IMR-90 (cell line): ENCODE results near the gene TALDO1. TPM values are rescaled to one million over a fixed set of nuclear protein-coding genes. Genes with fewer than 3 reads are reported as not detected.

Source experiments
- ATAC-seq: fragments of 200-7000 bp; cut with Tn5 transposase; 2 replicates; pipeline ENCODE4 v1.9.1; 2020; ENCODE audit warnings: low read depth, mild to moderate bottlenecking, moderate library complexity
- BruUV-seq: library from RNA; stranded (reverse); fragments of 400-500 nt; replicated peaks from 2 replicates; lab custom pipeline; 2021; lab: Mats Ljungman, UMichigan
- CTCF ChIA-PET: fragments of 300-600 bp; formaldehyde crosslinking; extraction: SDS; loops from one replicate; lab custom pipeline; 2021; ENCODE audit warnings: antibody characterized with exemption; lab: Yijun Ruan, JAX
- POLR2A ChIA-PET: fragments of 300-600 bp; sonication (Branson Sonifier 250); formaldehyde crosslinking; loops from one replicate; lab custom pipeline; 2022; ENCODE audit warnings: antibody characterized with exemption; ENCODE audit not compliant: unreplicated experiment; lab: Charles Lee
- DNase-seq: peaks from one replicate; pipeline ENCODE4 v3.0.0; 2013
- H2AFZ ChIP-seq: replicated peaks from 2 replicates; pipeline ENCODE3; 2013; ENCODE audit warnings: low read length, mild to moderate bottlenecking; ENCODE audit not compliant: poor library complexity
- H2AK5ac ChIP-seq: 2 replicates; pipeline ENCODE4 v1.6.1; 2013; ENCODE audit warnings: low read depth, low read length, inconsistent platforms
- H2AK9ac ChIP-seq: replicated peaks from 2 replicates; pipeline ENCODE3; 2013; ENCODE audit warnings: mild to moderate bottlenecking, low read depth, low read length, moderate library complexity; ENCODE audit not compliant: poor library complexity
- H2BK120ac ChIP-seq: 2 replicates; pipeline ENCODE4 v1.6.1; 2013; ENCODE audit warnings: low read depth, low read length, inconsistent platforms
- H2BK15ac ChIP-seq: 3 replicates; pipeline ENCODE4 v1.6.1; 2013; ENCODE audit warnings: low read depth, low read length, inconsistent platforms
- H2BK20ac ChIP-seq: 2 replicates; pipeline ENCODE4 v1.6.1; 2013; ENCODE audit warnings: low read depth, mild to moderate bottlenecking, inconsistent platforms, low read length, moderate library complexity
- H2BK5ac ChIP-seq: 2 replicates; pipeline ENCODE4 v1.6.1; 2013; ENCODE audit warnings: mild to moderate bottlenecking, low read depth, low read length, inconsistent platforms; ENCODE audit not compliant: poor library complexity, severe bottlenecking
- H3K14ac ChIP-seq: replicated peaks from 2 replicates; pipeline ENCODE4 v1.6.1; 2013; ENCODE audit warnings: low read depth, low read length, inconsistent platforms
- H3K18ac ChIP-seq: 2 replicates; pipeline ENCODE4 v1.6.1; 2013; ENCODE audit warnings: low read depth, low read length, control low read depth
- H3K23ac ChIP-seq: 2 replicates; pipeline ENCODE4 v1.6.1; 2013; ENCODE audit warnings: low read depth, low read length, inconsistent platforms
- H3K27ac ChIP-seq: 2 replicates; pipeline ENCODE4 v1.5.1; 2013; ENCODE audit warnings: mild to moderate bottlenecking, control low read depth, low read length; ENCODE audit not compliant: insufficient read depth
- H3K27me3 ChIP-seq: 2 replicates; pipeline ENCODE4 v1.6.1; 2013; ENCODE audit warnings: low read length; ENCODE audit not compliant: control insufficient read depth, insufficient read depth
- H3K36me3 ChIP-seq: 2 replicates; pipeline ENCODE4 v1.6.1; 2013; ENCODE audit warnings: low read length, mixed read lengths; ENCODE audit not compliant: control insufficient read depth, insufficient read depth
- H3K4ac ChIP-seq: 2 replicates; pipeline ENCODE4 v1.6.1; 2013; ENCODE audit warnings: low read depth, low read length, inconsistent platforms
- H3K4me1 ChIP-seq: 2 replicates; pipeline ENCODE4 v1.6.1; 2013; ENCODE audit warnings: low read length, mixed read lengths; ENCODE audit not compliant: control insufficient read depth, insufficient read depth
- H3K4me2 ChIP-seq: 2 replicates; pipeline ENCODE4 v1.6.1; 2013; ENCODE audit warnings: low read depth, mild to moderate bottlenecking, control low read depth, low read length, moderate library complexity
- H3K4me3 ChIP-seq: 2 replicates; pipeline ENCODE4 v1.5.1; 2013; ENCODE audit warnings: low read depth, mild to moderate bottlenecking, control low read depth, low read length, moderate library complexity; ENCODE audit not compliant: insufficient read depth
- H3K56ac ChIP-seq: 2 replicates; pipeline ENCODE4 v1.6.1; 2013; ENCODE audit warnings: low read length, inconsistent platforms; ENCODE audit not compliant: insufficient read depth; ENCODE audit errors: extremely low read depth
- H3K79me1 ChIP-seq, 2 experiments: 2 replicates each; pipeline ENCODE4 v1.6.1; 2013; ENCODE audit warnings: low read length in 2 of 2, inconsistent platforms in 1 of 2, low read depth in 1 of 2
- H3K9ac ChIP-seq: 2 replicates; pipeline ENCODE4 v1.6.1; 2013; ENCODE audit warnings: low read depth, low read length, control low read depth
- H3K9me1 ChIP-seq: 2 replicates; pipeline ENCODE4 v1.6.1; 2013; ENCODE audit warnings: low read length, inconsistent platforms; ENCODE audit not compliant: insufficient read depth
- H3K9me3 ChIP-seq: 2 replicates; pipeline ENCODE4 v1.6.1; 2013; ENCODE audit warnings: low read length; ENCODE audit not compliant: control insufficient read depth, insufficient read depth
- H4K20me1 ChIP-seq: 2 replicates; pipeline ENCODE4 v1.6.1; 2013; ENCODE audit warnings: low read length, inconsistent platforms; ENCODE audit not compliant: insufficient read depth
- H4K5ac ChIP-seq: 2 replicates; pipeline ENCODE4 v1.6.1; 2013; ENCODE audit warnings: mild to moderate bottlenecking, low read depth, low read length, control low read depth
- H4K8ac ChIP-seq, 2 experiments: 2 replicates each; pipeline ENCODE4 v1.6.1; 2013; ENCODE audit warnings: low read depth in 2 of 2, low read length in 2 of 2, control low read depth in 1 of 2, inconsistent platforms in 1 of 2
- H4K91ac ChIP-seq: 2 replicates; pipeline ENCODE4 v1.6.1; 2013; ENCODE audit warnings: low read depth, low read length, inconsistent platforms; ENCODE audit not compliant: insufficient read depth
- BHLHE40 ChIP-seq: fragments of 150-350 bp; IDR thresholded peaks from 2 replicates; pipeline ENCODE4 v1.6.1; 2016; ENCODE audit warnings: mild to moderate bottlenecking, low read depth, low read length
- CEBPB ChIP-seq: IDR thresholded peaks from 2 replicates; pipeline ENCODE4 v1.6.1; 2012; ENCODE audit warnings: low read depth, low read length, improper control_type of control experiment
- CHD1 ChIP-seq: IDR thresholded peaks from 2 replicates; pipeline ENCODE4 v1.6.1; 2012; ENCODE audit warnings: low read depth, low read length, improper control_type of control experiment
- CTCF ChIP-seq: conservative IDR thresholded peaks from 2 replicates; pipeline ENCODE4 v1.5.1; 2012; ENCODE audit warnings: mild to moderate bottlenecking, low read depth, low read length, improper control_type of control experiment
- ELK1 ChIP-seq: fragments of 150-350 bp; IDR thresholded peaks from 2 replicates; pipeline ENCODE4 v1.6.1; 2016; ENCODE audit warnings: low read depth, mild to moderate bottlenecking, low read length, moderate library complexity, borderline replicate concordance
- FOS ChIP-seq: fragments of 150-350 bp; IDR thresholded peaks from 2 replicates; pipeline ENCODE4 v1.6.1; 2016; ENCODE audit warnings: low read depth, low read length
- MAFK ChIP-seq: IDR thresholded peaks from 2 replicates; pipeline ENCODE4 v1.6.1; 2012; ENCODE audit warnings: low read depth, low read length, improper control_type of control experiment
- MAZ ChIP-seq: IDR thresholded peaks from 2 replicates; pipeline ENCODE4 v1.6.1; 2012; ENCODE audit warnings: low read depth, mild to moderate bottlenecking, low read length, improper control_type of control experiment, moderate library complexity, borderline replicate concordance
- MXI1 ChIP-seq: IDR thresholded peaks from 2 replicates; pipeline ENCODE4 v1.6.1; 2012; ENCODE audit warnings: low read depth, mild to moderate bottlenecking, low read length, moderate library complexity, borderline replicate concordance
- NFE2L2 ChIP-seq: fragments of 150-350 bp; IDR thresholded peaks from 2 replicates; pipeline ENCODE4 v1.6.1; 2016; ENCODE audit warnings: low read depth, mild to moderate bottlenecking, low read length
- POLR2A ChIP-seq: IDR thresholded peaks from 2 replicates; pipeline ENCODE4 v1.6.1; 2012; ENCODE audit warnings: mild to moderate bottlenecking, low read depth, low read length
- RAD21 ChIP-seq: IDR thresholded peaks from 2 replicates; pipeline ENCODE4 v1.6.1; 2012; ENCODE audit warnings: low read length, improper control_type of control experiment
- RCOR1 ChIP-seq: IDR thresholded peaks from 2 replicates; pipeline ENCODE4 v1.6.1; 2012; ENCODE audit warnings: mild to moderate bottlenecking, low read length, improper control_type of control experiment; ENCODE audit not compliant: insufficient replicate concordance
- RFX5 ChIP-seq: IDR thresholded peaks from 2 replicates; pipeline ENCODE4 v1.8.0; 2012; ENCODE audit warnings: low read depth, mild to moderate bottlenecking, low read length, moderate library complexity
- SMC3 ChIP-seq: fragments of 150-350 bp; IDR thresholded peaks from 2 replicates; pipeline ENCODE4 v1.6.1; 2016; ENCODE audit warnings: low read depth, mild to moderate bottlenecking, antibody characterized with exemption, low read length, moderate library complexity
- USF2 ChIP-seq: fragments of 150-350 bp; IDR thresholded peaks from 2 replicates; pipeline ENCODE4 v1.6.1; 2017; ENCODE audit warnings: mild to moderate bottlenecking, antibody characterized with exemption, low read length, low read depth
- WGBS, 2 experiments: methylation state at CpG; one replicate each; pipeline versions ENCODE4 v1.1.5 to v1.1.7; 2013; ENCODE audit warnings: missing lambda C conversion rate in 2 of 2; ENCODE audit not compliant: insufficient read length in 1 of 2; ENCODE audit errors: extremely low coverage in 2 of 2; 5-methylcytosine and 5-hydroxymethylcytosine counted together
- dilution Hi-C: fragments of 300-500 bp; cut with HindIII; formaldehyde crosslinking; loops from one replicate; pipeline ENCODE4 v1.14.3; 2018; ENCODE audit warnings: low sequenced_read_pairs; ENCODE audit not compliant: unreplicated experiment
- in situ Hi-C: fragments of 300-500 bp; cut with MboI; formaldehyde crosslinking; loops from 3 replicates; pipeline ENCODE4 v1.14.3; 2019; ENCODE audit warnings: low sequenced_read_pairs, inconsistent platforms, mixed read lengths
- intact Hi-C: fragments of 100-400 bp; cut with micrococcal nuclease; formaldehyde crosslinking; loops from 2 replicates; pipeline ENCODE4 v1.10.0; 2022
- polyA plus RNA-seq, 3 experiments: library from polyadenylated mRNA; depleted of rRNA; stranded (reverse); fragments of >200 nt; gene quantifications; 2 replicates each; pipeline ENCODE4 v1.2.3, GENCODE V29; 2012; ENCODE audit warnings: low replicate concordance in 1 of 3
- total RNA-seq: library from RNA; depleted of rRNA; stranded (reverse); fragments of >200 nt; gene quantifications from 2 replicates; pipeline ENCODE4 v1.2.3, GENCODE V29; 2012

The TALDO1 gene
- total and polyA plus RNA-seq, 2 of the 4 experiments (the other 2 are of a cell fraction), result 147 to 210 TPM

- no peak overlapping the region for H3K4me2 ChIP-seq
- ATAC-seq (no peak), DNase-seq (no peak)
- intact Hi-C loops, result loop anchor here (10.0 kb wide), 1 partner anchor 171 kb away; no protein-coding TSS in a partner anchor
- peaks cover 6% of the 10 kb centered on the region for H3K4me1 ChIP-seq
- no peak overlapping the region for H3K56ac ChIP-seq
- H3K14ac ChIP-seq, result no peak overlapping the region
- H2BK15ac ChIP-seq, result no peak overlapping the region
- H4K91ac ChIP-seq, result no peak overlapping the region
- dilution Hi-C loops, result no loop called here
- BruUV-seq, result no TSS peak
- H3K18ac ChIP-seq, result no peak overlapping the region
- no peaks in the 10 kb centered on the region for H3K36me3 ChIP-seq
- no peaks in the 10 kb centered on the region for H3K9me3 ChIP-seq
- no peak overlapping the region for H2AFZ ChIP-seq
- H3K27me3 ChIP-seq, result peaks cover 7% of the 10 kb centered on the region; the same call in 1 of the 2 replicates
- H3K9me1 ChIP-seq, result no peaks in the 10 kb centered on the region
- ChIA-PET CTCF (interaction anchor here (1.1 kb wide), 1 partner anchor 19 kb away, joined by 4 read pairs; no protein-coding TSS in a partner anchor), POLR2A (no interaction called here)
- H2BK120ac ChIP-seq, result no peak overlapping the region
- H2BK20ac ChIP-seq, result no peak overlapping the region
- H3K23ac ChIP-seq, result no peak overlapping the region
- H3K4me3 ChIP-seq, result no peak overlapping the region
- no peak overlapping the region for H3K4ac ChIP-seq
- 11% methylated on average over 20 of the region's 53 CpGs; no CpG with 5 or more reads in 1 of the 2 experiments for WGBS, 2 experiments
- H4K5ac ChIP-seq, result no peak overlapping the region
- H2AK5ac ChIP-seq, result no peak overlapping the region
- H3K79me1 ChIP-seq, result no peaks in the 10 kb centered on the region
- no peaks in the 10 kb centered on the region for H4K20me1 ChIP-seq
- no peak overlapping the region; a peak in 1 of 4 replicates for H4K8ac ChIP-seq
- no peak overlapping the region for H3K27ac ChIP-seq
- TF ChIP-seq FOS (no peak), POLR2A (no peak), RFX5 (no peak), RCOR1 (no peak), RAD21 (no peak), CHD1 (no peak), USF2 (no peak), BHLHE40 (no peak), NFE2L2 (no peak), ELK1 (no peak), CTCF (no peak), SMC3 (no peak), MAZ (no peak), CEBPB (no peak), MXI1 (no peak), MAFK (no peak)
- in situ Hi-C loops, result no loop called here
- peak overlapping the region; percentile 5 for H2AK9ac ChIP-seq
- no peak overlapping the region for H3K9ac ChIP-seq
- H2BK5ac ChIP-seq, result no peak overlapping the region
Observed at GRCh38 chr11:725624-726202, 21.6 kb upstream of the TALDO1 start.
